ENCODE data around the gene ZNF277. TPM values are rescaled to one million over a fixed set of nuclear protein-coding genes. Genes with fewer than 3 reads are reported as not detected.
"Not testable (repeated sequence)": the region's sequence is repeated elsewhere in the genome, so short reads cannot be mapped to it uniquely, and the experiment has no call there.

Gene ZNF277
- total and polyA plus RNA-seq, 2 experiments from 2014 or later = 10.0 to 34.6 TPM

GRCh38 chr7:112248598-112248997 lies 42.1 kb downstream of the ZNF277 start:
- TF ChIP-seq EZH2phosphoT487 (IDR thresholded peaks at IDR 0.05; ENCODE audit: low read depth, severe bottlenecking, unreplicated experiment) = no peak
- no peak for TF ChIP-seq EZH2 (IDR thresholded peaks at IDR 0.05; ENCODE audit: borderline replicate concordance)
- TF ChIP-seq CTCF (IDR thresholded peaks at IDR 0.05; ENCODE audit: poor library complexity) = no peak
- WGBS (ENCODE audit: low lambda C conversion rate, missing lambda C conversion rate) = 97% methylated on average over 2 of the region's 2 CpGs
- no peak overlapping the region for H2AFZ ChIP-seq
- H3K4me1 ChIP-seq (ENCODE audit: insufficient read depth) = no peaks in the 10 kb centered on the region
- H3K79me2 ChIP-seq = peaks cover 9% of the 10 kb centered on the region
- H3K9me2 ChIP-seq (replicated peaks; ENCODE audit: insufficient read depth) = no peaks in the 10 kb centered on the region
- no peak overlapping the region for H3K4me3 ChIP-seq
- H3K27ac ChIP-seq = no peak overlapping the region
- no peak overlapping the region for H3K4me2 ChIP-seq
- no peaks in the 10 kb centered on the region for H3K9me3 ChIP-seq (ENCODE audit: low read depth)
- DNase-seq (ENCODE audit: low spot score) = no peak
- H4K20me1 ChIP-seq (ENCODE audit: insufficient read depth, poor library complexity, severe bottlenecking) = no peaks in the 10 kb centered on the region
- no peaks in the 10 kb centered on the region for H3K27me3 ChIP-seq
- no peaks in the 10 kb centered on the region for H3K36me3 ChIP-seq (replicated peaks; ENCODE audit: insufficient read depth, low read depth)

GRCh38 chr7:112249967-112250366 lies 43.5 kb downstream of the ZNF277 start:
- H3K27ac ChIP-seq; DNase-seq (ENCODE audit: low spot score); H3K4me2 ChIP-seq; H3K36me3 ChIP-seq (replicated peaks; ENCODE audit: insufficient read depth, low read depth); H2AFZ ChIP-seq; H3K79me2 ChIP-seq; H3K9me2 ChIP-seq (replicated peaks; ENCODE audit: insufficient read depth); H3K9me3 ChIP-seq (ENCODE audit: low read depth); H3K27me3 ChIP-seq; H4K20me1 ChIP-seq (ENCODE audit: insufficient read depth, poor library complexity, severe bottlenecking); H3K4me3 ChIP-seq; H3K4me1 ChIP-seq (ENCODE audit: insufficient read depth): not testable (repeated sequence)
- 48% methylated on average over 13 of the region's 13 CpGs for WGBS (ENCODE audit: low lambda C conversion rate, missing lambda C conversion rate)

GRCh38 chr7:112252141-112252540 lies 45.6 kb downstream of the ZNF277 start:
- H2AFZ ChIP-seq = no peak overlapping the region
- H3K27me3 ChIP-seq = no peaks in the 10 kb centered on the region
- H3K4me2 ChIP-seq = no peak overlapping the region
- no peaks in the 10 kb centered on the region for H3K9me3 ChIP-seq (ENCODE audit: low read depth)
- H3K4me1 ChIP-seq (ENCODE audit: insufficient read depth) = no peaks in the 10 kb centered on the region
- no peaks in the 10 kb centered on the region for H3K9me2 ChIP-seq (replicated peaks; ENCODE audit: insufficient read depth)
- H3K27ac ChIP-seq = no peak overlapping the region
- no peak for DNase-seq (ENCODE audit: low spot score)
- H4K20me1 ChIP-seq (ENCODE audit: insufficient read depth, poor library complexity, severe bottlenecking) = no peaks in the 10 kb centered on the region
- H3K79me2 ChIP-seq = peaks cover 16% of the 10 kb centered on the region
- TF ChIP-seq EZH2phosphoT487 (IDR thresholded peaks at IDR 0.05; ENCODE audit: low read depth, severe bottlenecking, unreplicated experiment) = no peak
- TF ChIP-seq EZH2 (IDR thresholded peaks at IDR 0.05; ENCODE audit: borderline replicate concordance) = no peak
- no peak for TF ChIP-seq CTCF (IDR thresholded peaks at IDR 0.05; ENCODE audit: poor library complexity)
- no peak overlapping the region for H3K4me3 ChIP-seq
- WGBS (ENCODE audit: low lambda C conversion rate, missing lambda C conversion rate) = 96% methylated on average over 3 of the region's 3 CpGs
- no peaks in the 10 kb centered on the region for H3K36me3 ChIP-seq (replicated peaks; ENCODE audit: insufficient read depth, low read depth)

- Histone ChIP-seq H3K27ac (no peak overlapping the region), H3K4me2 (no peak overlapping the region), H3K9me3 (ENCODE audit: low read depth) (no peaks in the 10 kb centered on the region), H4K20me1 (ENCODE audit: insufficient read depth, poor library complexity, severe bottlenecking) (no peaks in the 10 kb centered on the region), H3K79me2 (peaks cover 20% of the 10 kb centered on the region), H3K36me3 (replicated peaks; ENCODE audit: insufficient read depth, low read depth) (no peaks in the 10 kb centered on the region), H3K4me3 (no peak overlapping the region), H2AFZ (no peak overlapping the region), H3K27me3 (no peaks in the 10 kb centered on the region), H3K4me1 (ENCODE audit: insufficient read depth) (no peaks in the 10 kb centered on the region), H3K9me2 (replicated peaks; ENCODE audit: insufficient read depth) (no peaks in the 10 kb centered on the region)
- DNase-seq (ENCODE audit: low spot score) = no peak
- TF ChIP-seq CTCF (IDR thresholded peaks at IDR 0.05; ENCODE audit: poor library complexity) (no peak), EZH2phosphoT487 (IDR thresholded peaks at IDR 0.05; ENCODE audit: low read depth, severe bottlenecking, unreplicated experiment) (no peak), EZH2 (IDR thresholded peaks at IDR 0.05; ENCODE audit: borderline replicate concordance) (no peak)
- 65% methylated on average over 3 of the region's 3 CpGs for WGBS (ENCODE audit: low lambda C conversion rate, missing lambda C conversion rate)
Observed at GRCh38 chr7:112252691-112253090, 46.2 kb downstream of the ZNF277 start.

All from hepatocyte (in vitro differentiated cells).